ENCODE measurements around the gene C16orf90. TPM values are rescaled to one million over a fixed set of nuclear protein-coding genes. Genes with fewer than 3 reads are reported as not detected.

The C16orf90 gene
- total RNA-seq, 6 experiments from 2014 or later: not detected

- Histone ChIP-seq H3K36me3 (no peaks in the 10 kb centered on the region), H3K4me1 (peaks cover 0 to 15% (median 4%) of the 10 kb centered on the region in 4 donors), H3K9me3 (no peaks in the 10 kb centered on the region), H3K27ac (no peak overlapping the region), H3K4me3 (no peak overlapping the region), H3K27me3 (no peaks in the 10 kb centered on the region)
- WGBS (ENCODE audit: insufficient coverage, low coverage, low lambda C conversion rate, missing lambda C conversion rate): 65% methylated on average over 8 of the region's 10 CpGs
- ATAC-seq: no peak
- DNase-seq: no peak
- intact Hi-C loops (cut with DNase I): no loop called here
- TF ChIP-seq POLR2A (IDR thresholded peaks at IDR 0.05): no peak
- TF ChIP-seq CTCF (IDR thresholded peaks at IDR 0.05): no peak
These were observed 40.6 kb downstream of the C16orf90 start for GRCh38 chr16:3454631-3455147.

GRCh38 chr16:3454093-3454492 is 41.2 kb downstream of the C16orf90 start:
- Histone ChIP-seq H3K36me3 (no peaks in the 10 kb centered on the region), H3K27ac (no peak overlapping the region), H3K27me3 (no peaks in the 10 kb centered on the region), H3K4me3 (no peak overlapping the region), H3K9me3 (no peaks in the 10 kb centered on the region), H3K4me1 (peaks cover 0 to 9% (median 2%) of the 10 kb centered on the region in 4 donors)
- 86% methylated on average over 4 of the region's 5 CpGs for WGBS (ENCODE audit: insufficient coverage, low coverage, low lambda C conversion rate, missing lambda C conversion rate)
- TF ChIP-seq CTCF (IDR thresholded peaks at IDR 0.05): no peak
- no peak for TF ChIP-seq POLR2A (IDR thresholded peaks at IDR 0.05)
- intact Hi-C loops (cut with DNase I): no loop called here
- ATAC-seq: no peak
- no peak for DNase-seq

- Histone ChIP-seq H3K27ac (peak overlapping the region in 1 of 3 donors; percentile 53), H3K9me3 (no peaks in the 10 kb centered on the region), H3K27me3 (no peaks in the 10 kb centered on the region), H3K4me3 (peak overlapping the region; percentile 51 to 76 (median 61)), H3K36me3 (peaks cover 0 to 3% (median 0%) of the 10 kb centered on the region in 4 donors), H3K4me1 (peaks cover 0 to 5% (median 0%) of the 10 kb centered on the region in 4 donors)
- intact Hi-C loops (cut with DNase I): no loop called here
- ATAC-seq (peak; percentile 72 to 83 (median 76)), DNase-seq (no peak)
- WGBS (ENCODE audit: insufficient coverage, low coverage, low lambda C conversion rate, missing lambda C conversion rate): 80% methylated on average over 1 of the region's 10 CpGs
- peak; percentile 41 for TF ChIP-seq POLR2A (IDR thresholded peaks at IDR 0.05)
- peak in 1 of 4 donors; percentile 2 for TF ChIP-seq CTCF (IDR thresholded peaks at IDR 0.05)
These were observed 51.3 kb downstream of the C16orf90 start for GRCh38 chr16:3444032-3444388.

Small RNA genes within 50 kb of the gene (microRNA-seq; reads per million reads assigned to microRNA genes)
- gene MIR6126: 0 reads per million in 2 donors

Small RNA genes within 50 kb of the gene (small RNA-seq; reads per million reads assigned to genes)
- gene MIR6126: 0 reads per million in 2 experiments

Other genes with a start within 250 kb of the C16orf90 start
- gene MEFV, start 238.9 kb downstream of the C16orf90 start, total RNA-seq: 1 to 10 TPM in 3 of 6 experiments, under 1 TPM in 3; 0.66 to 1.7 (median 1.0) TPM
- gene ZNF263, start 212.0 kb downstream of the C16orf90 start, total RNA-seq: 10 to 100 TPM in 5 of 6 experiments, 1 to 10 TPM in 1; 7.1 to 13.9 (median 11.0) TPM
- 1 to 10 TPM in 4 of 6 experiments, under 1 TPM in 2; 0.56 to 1.9 (median 1.7) TPM for gene TIGD7, start 190.1 kb downstream of the C16orf90 start, total RNA-seq
- gene ZNF75A, start 190.0 kb downstream of the C16orf90 start, total RNA-seq: 10 to 100 TPM in 4 of 6 experiments, 1 to 10 TPM in 2; 7.5 to 11.5 (median 10.5) TPM
- gene OR2C1, start 139.6 kb downstream of the C16orf90 start, total RNA-seq: under 1 TPM in 1 of 6 experiments, not detected in 5; 0.49 TPM
- 1 to 10 TPM; 5.0 to 7.5 (median 5.6) TPM for gene ZSCAN32, start 94.5 kb downstream of the C16orf90 start, total RNA-seq
- 1 to 10 TPM; 3.4 to 5.3 (median 4.1) TPM for gene ZNF174, start 94.3 kb downstream of the C16orf90 start, total RNA-seq
- 1 to 10 TPM in 3 of 6 experiments, under 1 TPM in 3; 0.86 to 1.7 (median 1.1) TPM for gene ZNF597, start 52.0 kb downstream of the C16orf90 start, total RNA-seq
- gene NAA60, start 51.8 kb downstream of the C16orf90 start, total RNA-seq: 10 to 100 TPM; 25.0 to 46.6 (median 30.8) TPM
- 1 to 10 TPM; 3.8 to 9.8 (median 6.6) TPM for gene CLUAP1, start 5.5 kb upstream of the C16orf90 start, total RNA-seq
- gene NLRC3, start 81.9 kb upstream of the C16orf90 start, total RNA-seq: 1 to 10 TPM in 1 of 6 experiments, under 1 TPM in 5; 0.53 to 1.2 (median 0.64) TPM
- gene SLX4, start 116.1 kb upstream of the C16orf90 start, total RNA-seq: 1 to 10 TPM; 1.8 to 2.9 (median 2.2) TPM
- 1 to 10 TPM; 1.4 to 6.2 (median 3.1) TPM for gene DNASE1, start 159.2 kb upstream of the C16orf90 start, total RNA-seq
- gene TRAP1, start 222.0 kb upstream of the C16orf90 start, total RNA-seq: 100 to 1,000 TPM in 4 of 6 experiments, 10 to 100 TPM in 2; 93.4 to 169 (median 123) TPM

Measured in right lobe of liver (tissue), 6 donors.